Mucosa of descending colon (tissue), 3 donors: ENCODE data around the gene GALT. TPM values are rescaled to one million over a fixed set of nuclear protein-coding genes. Genes with fewer than 3 reads are reported as not detected.

Experiments used
- ATAC-seq: fragments of 200-7000 bp; cut with Tn5 transposase; one replicate; pipeline ENCODE4 v1.9.1; 2020; ENCODE audit warnings: mild to moderate bottlenecking, moderate library complexity
- DNase-seq, 3 donors: peaks; one replicate each; pipeline ENCODE4 v3.0.0-alpha.2; 2020
- H3K36me3 ChIP-seq: fragments of 200-600 bp; one replicate; pipeline ENCODE4 v1.8.0; 2021; ENCODE audit warnings: low read depth, mild to moderate bottlenecking
- H3K4me1 ChIP-seq: fragments of 200-600 bp; one replicate; pipeline ENCODE4 v1.8.0; 2021; ENCODE audit warnings: low read depth, mild to moderate bottlenecking
- H3K4me3 ChIP-seq: fragments of 200-600 bp; one replicate; pipeline ENCODE4 v1.8.0; 2021; ENCODE audit warnings: mild to moderate bottlenecking
- H3K9me3 ChIP-seq: fragments of 200-600 bp; one replicate; pipeline ENCODE4 v1.8.0; 2021; ENCODE audit warnings: mild to moderate bottlenecking
- intact Hi-C, 2 donors: fragments of 100-400 bp; cut with DNase I in 1 of 2; cut with micrococcal nuclease in 1 of 2; formaldehyde crosslinking; loops; one replicate each; pipeline versions ENCODE4 v1.11.0 to v1.11.1; 2022; cut with DNase I, micrococcal nuclease
- total RNA-seq, 3 donors: library from RNA; stranded (reverse); fragmentation: NEBNext Ultra II Directional in 2 of 3; extraction: Animal tissue kit (Norgen Biotek cat#: 25700) in 2 of 3; gene quantifications; one replicate each; pipeline versions ENCODE4 v1.2.1 to v1.2.4, GENCODE V29; 2021 to 2023
- TF ChIP-seq, protein P1 (sequence below): fragments of 200-600 bp; IDR thresholded peaks from one replicate; pipeline ENCODE4 v1.8.0; 2022; ENCODE audit warnings: antibody characterized with exemption, mild to moderate bottlenecking
- donor health status: DM: no; HTN: no; CAD: no; lungs with moderate emphysema.
- donor health status: DM: no; HTN: no; CAD: no.
- donor health status: DM: no; HTN: yes; CAD: no.

GALT gene
- total RNA-seq, 3 donors from 2014 or later, result 42.0 to 85.6 (median 63.3) TPM

DNA sequence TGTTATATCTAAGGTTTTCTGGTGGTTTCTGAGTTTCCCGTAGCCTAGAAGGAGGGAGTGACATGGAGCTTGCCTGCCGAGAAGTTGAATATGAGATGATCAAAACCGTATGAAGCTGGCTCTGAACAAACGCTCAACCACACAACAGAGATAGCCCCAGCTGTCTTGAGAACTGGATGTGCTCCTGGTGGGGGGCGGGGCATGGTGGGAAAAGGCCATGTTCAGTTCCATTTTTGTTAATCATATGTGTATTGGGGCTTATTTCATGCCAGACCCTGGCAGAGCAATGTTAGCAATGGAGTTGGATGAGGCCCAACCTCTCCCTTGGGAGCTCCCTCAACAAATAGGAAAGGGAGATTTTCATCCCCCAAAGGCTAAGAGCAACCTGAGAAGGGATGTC lies 39.8 kb downstream of the GALT start:
- H3K36me3 ChIP-seq, result no peaks in the 10 kb centered on the region
- TF ChIP-seq, protein P1, sequence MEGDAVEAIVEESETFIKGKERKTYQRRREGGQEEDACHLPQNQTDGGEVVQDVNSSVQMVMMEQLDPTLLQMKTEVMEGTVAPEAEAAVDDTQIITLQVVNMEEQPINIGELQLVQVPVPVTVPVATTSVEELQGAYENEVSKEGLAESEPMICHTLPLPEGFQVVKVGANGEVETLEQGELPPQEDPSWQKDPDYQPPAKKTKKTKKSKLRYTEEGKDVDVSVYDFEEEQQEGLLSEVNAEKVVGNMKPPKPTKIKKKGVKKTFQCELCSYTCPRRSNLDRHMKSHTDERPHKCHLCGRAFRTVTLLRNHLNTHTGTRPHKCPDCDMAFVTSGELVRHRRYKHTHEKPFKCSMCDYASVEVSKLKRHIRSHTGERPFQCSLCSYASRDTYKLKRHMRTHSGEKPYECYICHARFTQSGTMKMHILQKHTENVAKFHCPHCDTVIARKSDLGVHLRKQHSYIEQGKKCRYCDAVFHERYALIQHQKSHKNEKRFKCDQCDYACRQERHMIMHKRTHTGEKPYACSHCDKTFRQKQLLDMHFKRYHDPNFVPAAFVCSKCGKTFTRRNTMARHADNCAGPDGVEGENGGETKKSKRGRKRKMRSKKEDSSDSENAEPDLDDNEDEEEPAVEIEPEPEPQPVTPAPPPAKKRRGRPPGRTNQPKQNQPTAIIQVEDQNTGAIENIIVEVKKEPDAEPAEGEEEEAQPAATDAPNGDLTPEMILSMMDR, result no peak
- intact Hi-C loops, result no loop called here
- ATAC-seq, result no peak
- no peak for DNase-seq
- no peak overlapping the region for H3K4me3 ChIP-seq
- H3K9me3 ChIP-seq, result no peaks in the 10 kb centered on the region
- H3K4me1 ChIP-seq, result no peaks in the 10 kb centered on the region

DNA sequence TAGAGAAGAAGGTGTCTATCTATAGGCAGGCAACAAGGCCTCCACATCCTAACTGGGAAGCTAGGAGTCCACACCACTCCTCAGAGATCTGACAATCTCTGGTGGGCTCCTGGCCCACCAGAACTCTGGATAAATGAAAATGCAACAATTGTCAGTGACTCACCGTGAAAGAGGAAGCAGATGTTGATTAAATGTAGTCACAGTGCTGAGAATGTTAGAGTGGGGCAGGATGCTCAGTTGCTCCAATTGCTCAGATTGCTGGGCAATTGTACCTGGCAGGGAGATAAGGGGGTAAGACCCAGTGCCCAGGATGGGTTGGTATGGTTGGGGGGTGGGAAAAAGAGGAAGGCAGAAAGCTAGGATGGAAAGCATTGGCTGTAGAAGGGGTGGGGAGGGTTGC lies 40.3 kb downstream of the GALT start:
- intact Hi-C loops, result no loop called here
- Histone ChIP-seq H3K4me1 (no peaks in the 10 kb centered on the region), H3K9me3 (no peaks in the 10 kb centered on the region), H3K4me3 (no peak overlapping the region), H3K36me3 (no peaks in the 10 kb centered on the region)
- TF ChIP-seq, protein P1, result no peak
- no peak for DNase-seq
- ATAC-seq, result no peak

DNA sequence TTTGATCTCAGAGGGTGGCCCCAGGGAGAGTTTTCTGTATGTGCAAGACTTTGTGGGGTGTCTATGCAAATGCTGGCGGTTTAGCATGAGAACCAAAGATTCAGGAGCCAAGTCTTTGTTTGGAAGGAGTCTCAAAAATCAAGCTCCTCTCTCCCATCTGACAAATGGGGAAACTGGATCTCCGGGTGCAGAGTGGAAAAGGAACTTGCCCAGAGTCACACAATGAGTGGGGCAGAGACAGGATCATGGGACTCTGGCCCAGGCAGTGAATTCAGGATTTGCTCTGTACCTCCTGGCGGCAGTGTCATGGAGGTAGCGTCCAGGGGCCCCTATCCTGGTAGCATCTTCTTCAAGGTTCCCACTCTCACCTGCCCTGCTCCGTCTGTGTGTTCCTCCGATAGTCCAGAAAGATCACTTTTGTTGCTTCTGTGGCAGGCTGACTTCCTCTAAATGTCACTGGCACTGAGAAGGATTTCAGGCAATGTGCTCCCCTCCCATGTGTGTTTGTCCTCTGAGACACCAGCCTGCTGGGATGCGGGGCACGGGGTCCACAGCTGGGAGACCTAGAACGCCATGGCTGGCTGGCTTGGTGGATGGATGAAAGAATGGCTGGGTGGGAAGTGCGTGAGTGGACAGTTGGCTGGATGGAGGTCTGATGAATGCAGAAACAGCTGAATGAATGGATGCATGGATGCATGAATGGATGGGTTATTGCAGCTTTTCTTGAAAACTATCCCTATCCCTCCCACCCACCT lies 41.0 kb downstream of the GALT start:
- no peaks in the 10 kb centered on the region for H3K4me1 ChIP-seq
- no peak for DNase-seq
- no peaks in the 10 kb centered on the region for H3K9me3 ChIP-seq
- TF ChIP-seq, protein P1, result no peak
- no peaks in the 10 kb centered on the region for H3K36me3 ChIP-seq
- no peak for ATAC-seq
- H3K4me3 ChIP-seq, result no peak overlapping the region
- intact Hi-C loops, result no loop called here

DNA sequence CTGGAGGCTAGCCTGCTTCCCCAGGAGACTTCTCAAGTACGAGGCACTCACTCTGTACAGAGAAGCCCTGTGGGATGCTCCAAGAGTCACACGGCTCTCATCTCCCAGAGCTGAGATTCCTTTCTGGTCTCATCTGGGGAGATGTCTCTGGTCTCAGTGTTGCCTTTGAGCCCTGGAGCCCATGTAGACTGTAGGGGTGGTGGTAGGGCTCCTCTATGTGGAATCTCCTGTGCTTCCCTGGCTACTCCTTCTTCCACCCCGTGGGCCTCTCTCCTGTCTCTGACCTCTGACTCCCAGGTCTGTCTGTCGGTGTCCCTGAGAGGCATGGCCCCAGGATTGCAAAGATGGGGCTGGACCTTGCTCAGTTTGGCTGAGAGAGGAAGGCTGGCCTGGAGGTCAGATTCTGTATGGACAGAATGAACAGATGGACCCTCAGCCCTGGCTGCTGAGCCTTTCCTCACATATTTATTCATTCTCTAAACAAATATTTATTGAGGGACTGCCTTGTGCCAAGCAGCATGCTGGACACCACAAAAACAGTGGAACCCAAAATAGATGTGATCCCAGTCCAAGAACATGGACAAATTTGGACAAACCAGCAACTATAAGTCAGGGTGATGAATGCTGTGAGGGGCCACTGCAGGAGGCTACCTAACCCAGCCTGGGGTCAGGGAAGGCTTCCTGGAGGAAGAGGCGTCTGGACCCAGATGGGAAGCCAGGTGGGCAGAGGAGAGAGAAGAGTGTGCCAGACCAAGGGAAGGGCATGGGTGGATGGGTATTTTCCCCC lies 42.0 kb downstream of the GALT start:
- DNase-seq, result no peak
- H3K4me1 ChIP-seq, result no peaks in the 10 kb centered on the region
- H3K4me3 ChIP-seq, result no peak overlapping the region

DNA sequence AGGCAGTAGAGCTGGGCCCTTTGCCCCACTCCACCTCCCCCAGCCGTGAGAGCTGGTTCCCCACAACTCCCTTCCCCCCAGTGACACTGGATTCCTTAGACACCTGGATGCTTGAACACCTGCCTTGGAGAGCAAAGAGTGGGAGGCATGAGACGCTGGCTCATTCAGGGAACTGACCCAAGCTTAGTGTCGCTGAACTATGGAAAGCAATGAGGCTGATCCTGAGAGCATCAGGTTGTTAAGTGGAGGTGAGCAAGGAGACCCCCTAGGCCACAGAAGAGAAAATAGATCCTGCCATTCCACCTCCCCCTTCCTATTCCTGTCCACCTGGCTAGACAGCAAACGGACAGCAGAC lies 42.6 kb downstream of the GALT start:
- intact Hi-C loops, result no loop called here

More for the DNA sequence above, 42.0 kb downstream of the GALT start:
- H3K36me3 ChIP-seq, result no peaks in the 10 kb centered on the region
- ATAC-seq, result no peak
- intact Hi-C loops, result no loop called here
- H3K9me3 ChIP-seq, result no peaks in the 10 kb centered on the region
- TF ChIP-seq, protein P1, result no peak

More for the DNA sequence above, 42.6 kb downstream of the GALT start:
- Histone ChIP-seq H3K36me3 (no peaks in the 10 kb centered on the region), H3K4me1 (no peaks in the 10 kb centered on the region), H3K4me3 (no peak overlapping the region), H3K9me3 (no peaks in the 10 kb centered on the region)
- no peak for ATAC-seq
- DNase-seq, result no peak
- TF ChIP-seq, protein P1, result no peak
